Upper lobe of left lung (tissue), 6 donors: Measurements from ENCODE around the gene THTPA. TPM values are rescaled to one million over a fixed set of nuclear protein-coding genes. Genes with fewer than 3 reads are reported as not detected.

ENCODE experiments used
- ATAC-seq, 2 donors: fragments of 200-7000 bp; cut with Tn5 transposase; one replicate each; pipeline ENCODE4 v1.9.1; 2022; ENCODE audit warnings: mild to moderate bottlenecking in 2 of 2, moderate library complexity in 2 of 2; ENCODE audit not compliant: low FRiP score in 2 of 2
- DNase-seq, 2 donors: peaks; one replicate each; pipeline ENCODE4 v3.0.0-alpha.2; 2019 to 2020
- H3K27ac ChIP-seq, 4 donors: fragments of 200-600 bp; sonication (generic); one replicate each; pipeline ENCODE4 v1.5.1; 2016 to 2019
- H3K27me3 ChIP-seq, 4 donors: fragments of 200-600 bp; sonication (generic); one replicate each; pipeline ENCODE4 v1.5.1; 2017 to 2019
- H3K36me3 ChIP-seq, 4 donors: fragments of 200-600 bp; sonication (generic); one replicate each; pipeline ENCODE4 v1.5.1; 2016 to 2019
- H3K4me1 ChIP-seq, 4 donors: fragments of 200-600 bp; sonication (generic); one replicate each; pipeline ENCODE4 v1.5.1; 2018 to 2019
- H3K4me3 ChIP-seq, 4 donors: fragments of 200-600 bp; sonication (generic); one replicate each; pipeline ENCODE4 v1.5.1; 2017 to 2019; ENCODE audit warnings: mild to moderate bottlenecking in 2 of 4, moderate library complexity in 1 of 4
- H3K9me3 ChIP-seq, 4 donors: fragments of 200-600 bp; sonication (generic); one replicate each; pipeline ENCODE4 v1.5.1; 2018 to 2019
- EP300 ChIP-seq, 4 donors: sonication (generic); formaldehyde crosslinking; IDR thresholded peaks; one replicate each; pipeline ENCODE4 v1.5.1; 2017; ENCODE audit warnings: antibody characterized with exemption in 4 of 4, control low read depth in 2 of 4
- POLR2A ChIP-seq, 4 donors: fragments of 450-650 bp; IDR thresholded peaks; one replicate each; pipeline ENCODE4 v1.5.1; 2016 to 2017; ENCODE audit warnings: antibody characterized with exemption in 4 of 4, mild to moderate bottlenecking in 2 of 4
- POLR2AphosphoS5 ChIP-seq, 2 donors: sonication (generic); formaldehyde crosslinking; IDR thresholded peaks; one replicate each; pipeline ENCODE4 v1.5.1; 2017; ENCODE audit warnings: antibody characterized with exemption in 2 of 2
- WGBS, 2 donors: methylation state at CpG; one replicate each; pipeline ENCODE4 v1.1.5; 2017 to 2018; 5-methylcytosine and 5-hydroxymethylcytosine counted together
- total RNA-seq, 6 donors: library from RNA; depleted of rRNA in 4 of 6; stranded (reverse); fragments of >200 nt in 4 of 6; gene quantifications; one replicate each; pipeline versions ENCODE4 v1.1.0 to v1.2.1, GENCODE V29; 2016 to 2021
- TF ChIP-seq, protein P1 (sequence below), 6 experiments: fragments of 450-650 bp in 4 of 6; fragments of 200-600 bp in 2 of 6; sonication (generic) in 2 of 6; IDR thresholded peaks; one replicate each; pipeline ENCODE4 v1.5.1; 2016 to 2019; ENCODE audit warnings: antibody characterized with exemption in 6 of 6
- donor health status: DM: no; HTN: no; CAD: no; lungs with moderate emphysema.
- donor health status: DM: no; HTN: yes; CAD: no; lungs with severe emphysema.

The THTPA gene
- total RNA-seq, 6 donors from 2014 or later = 16.7 to 27.2 (median 20.4) TPM

DNA sequence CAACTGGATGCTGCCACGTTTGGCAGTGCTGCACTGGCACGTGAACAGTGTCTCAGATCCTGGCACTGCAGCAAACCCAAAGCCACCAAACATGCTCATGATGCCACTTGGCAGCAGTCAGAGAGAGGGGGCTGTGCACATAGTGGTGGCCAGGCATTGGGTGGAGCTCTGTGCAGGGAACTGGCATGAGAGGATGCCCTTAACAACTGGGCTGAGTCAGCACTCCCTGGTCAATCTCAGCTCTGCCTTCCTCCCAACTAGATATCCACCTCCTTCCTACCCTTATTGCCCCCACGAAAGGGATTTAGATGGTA, 41.5 kb upstream of the THTPA start:
- Histone ChIP-seq H3K4me1 (no peaks in the 10 kb centered on the region), H3K9me3 (no peaks in the 10 kb centered on the region), H3K27ac (no peak overlapping the region), H3K36me3 (peaks cover 0 to 4% (median 0%) of the 10 kb centered on the region in 4 donors), H3K27me3 (no peaks in the 10 kb centered on the region), H3K4me3 (no peak overlapping the region)
- no peak for ATAC-seq
- WGBS, 2 donors = 80 to 90% methylated on average over 3 of the region's 3 CpGs
- TF ChIP-seq, protein P1, sequence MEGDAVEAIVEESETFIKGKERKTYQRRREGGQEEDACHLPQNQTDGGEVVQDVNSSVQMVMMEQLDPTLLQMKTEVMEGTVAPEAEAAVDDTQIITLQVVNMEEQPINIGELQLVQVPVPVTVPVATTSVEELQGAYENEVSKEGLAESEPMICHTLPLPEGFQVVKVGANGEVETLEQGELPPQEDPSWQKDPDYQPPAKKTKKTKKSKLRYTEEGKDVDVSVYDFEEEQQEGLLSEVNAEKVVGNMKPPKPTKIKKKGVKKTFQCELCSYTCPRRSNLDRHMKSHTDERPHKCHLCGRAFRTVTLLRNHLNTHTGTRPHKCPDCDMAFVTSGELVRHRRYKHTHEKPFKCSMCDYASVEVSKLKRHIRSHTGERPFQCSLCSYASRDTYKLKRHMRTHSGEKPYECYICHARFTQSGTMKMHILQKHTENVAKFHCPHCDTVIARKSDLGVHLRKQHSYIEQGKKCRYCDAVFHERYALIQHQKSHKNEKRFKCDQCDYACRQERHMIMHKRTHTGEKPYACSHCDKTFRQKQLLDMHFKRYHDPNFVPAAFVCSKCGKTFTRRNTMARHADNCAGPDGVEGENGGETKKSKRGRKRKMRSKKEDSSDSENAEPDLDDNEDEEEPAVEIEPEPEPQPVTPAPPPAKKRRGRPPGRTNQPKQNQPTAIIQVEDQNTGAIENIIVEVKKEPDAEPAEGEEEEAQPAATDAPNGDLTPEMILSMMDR (IDR thresholded peaks at IDR 0.05) = no peak
- TF ChIP-seq EP300 (IDR thresholded peaks at IDR 0.05) = no peak
- TF ChIP-seq POLR2AphosphoS5 (IDR thresholded peaks at IDR 0.05) = no peak
- TF ChIP-seq POLR2A (IDR thresholded peaks at IDR 0.05) = no peak
- no peak for DNase-seq

DNA sequence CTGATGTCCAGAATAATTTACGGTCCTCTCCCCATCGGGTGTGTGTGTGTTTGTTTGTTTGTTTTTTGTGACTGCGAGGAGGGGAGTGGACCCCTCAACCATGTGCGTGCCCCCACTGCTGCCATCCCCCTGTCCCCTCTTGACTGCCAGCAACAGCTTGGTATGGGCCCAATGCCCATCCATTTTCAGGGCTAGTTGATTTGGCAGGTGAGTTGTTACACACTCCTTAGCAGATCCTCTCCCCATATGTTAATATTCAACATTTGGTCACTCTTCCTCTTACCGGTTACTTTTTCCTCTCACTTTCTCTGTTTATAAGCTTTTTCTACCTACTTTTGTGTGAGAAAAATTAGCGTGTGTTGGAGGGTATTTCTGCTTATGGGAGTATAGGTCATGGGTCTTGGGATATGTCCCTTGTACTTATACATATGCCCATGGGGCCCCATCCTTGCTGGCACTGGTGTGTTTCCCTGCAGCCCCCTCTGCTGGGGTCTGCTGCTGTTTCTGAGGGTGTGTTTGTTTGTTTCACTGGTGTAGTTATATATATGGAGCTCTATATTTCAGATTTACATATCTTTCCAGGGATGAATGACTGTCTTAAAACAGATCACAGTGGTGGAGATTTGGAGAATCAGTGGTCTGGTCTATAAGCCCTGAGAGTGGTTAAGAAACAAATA, 38.3 kb upstream of the THTPA start:
- 81 to 83% methylated on average over 6 of the region's 6 CpGs for WGBS, 2 donors
- Histone ChIP-seq H3K36me3 (peaks cover 0 to 4% (median 0%) of the 10 kb centered on the region in 4 donors), H3K27me3 (no peaks in the 10 kb centered on the region), H3K4me1 (no peaks in the 10 kb centered on the region), H3K27ac (no peak overlapping the region), H3K4me3 (no peak overlapping the region), H3K9me3 (no peaks in the 10 kb centered on the region)
- no peak for DNase-seq
- TF ChIP-seq POLR2A (IDR thresholded peaks at IDR 0.05) (no peak), POLR2AphosphoS5 (IDR thresholded peaks at IDR 0.05) (no peak)
- no peak for ATAC-seq

DNA sequence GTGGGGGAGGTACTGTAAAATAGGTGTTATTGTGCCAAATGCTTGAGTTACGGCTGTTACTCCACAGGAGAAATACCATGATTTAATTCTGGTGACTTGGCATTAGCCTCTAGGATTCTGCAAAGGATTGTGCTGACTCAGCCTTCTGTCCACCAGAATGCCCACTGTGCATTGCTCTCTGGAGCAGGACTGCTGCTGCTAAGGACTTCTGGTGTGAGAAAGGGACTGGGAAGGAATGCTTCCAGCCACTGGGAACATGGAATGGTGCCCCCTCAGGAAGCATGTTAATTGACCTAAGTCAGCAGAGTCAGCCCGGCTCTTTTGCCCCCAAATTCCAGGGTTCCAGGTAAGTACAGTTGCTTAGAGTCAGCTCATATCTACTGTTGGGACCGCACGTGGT, 37.4 kb upstream of the THTPA start:
- Histone ChIP-seq H3K9me3 (no peaks in the 10 kb centered on the region), H3K27ac (no peak overlapping the region), H3K4me1 (no peaks in the 10 kb centered on the region), H3K27me3 (no peaks in the 10 kb centered on the region), H3K4me3 (no peak overlapping the region), H3K36me3 (peaks cover 0 to 4% (median 0%) of the 10 kb centered on the region in 4 donors)
- WGBS, 2 donors = 80 to 83% methylated on average over 3 to 4 of the region's 4 CpGs
- no peak for TF ChIP-seq POLR2AphosphoS5 (IDR thresholded peaks at IDR 0.05)
- ATAC-seq = no peak
- no peak for DNase-seq

DNA sequence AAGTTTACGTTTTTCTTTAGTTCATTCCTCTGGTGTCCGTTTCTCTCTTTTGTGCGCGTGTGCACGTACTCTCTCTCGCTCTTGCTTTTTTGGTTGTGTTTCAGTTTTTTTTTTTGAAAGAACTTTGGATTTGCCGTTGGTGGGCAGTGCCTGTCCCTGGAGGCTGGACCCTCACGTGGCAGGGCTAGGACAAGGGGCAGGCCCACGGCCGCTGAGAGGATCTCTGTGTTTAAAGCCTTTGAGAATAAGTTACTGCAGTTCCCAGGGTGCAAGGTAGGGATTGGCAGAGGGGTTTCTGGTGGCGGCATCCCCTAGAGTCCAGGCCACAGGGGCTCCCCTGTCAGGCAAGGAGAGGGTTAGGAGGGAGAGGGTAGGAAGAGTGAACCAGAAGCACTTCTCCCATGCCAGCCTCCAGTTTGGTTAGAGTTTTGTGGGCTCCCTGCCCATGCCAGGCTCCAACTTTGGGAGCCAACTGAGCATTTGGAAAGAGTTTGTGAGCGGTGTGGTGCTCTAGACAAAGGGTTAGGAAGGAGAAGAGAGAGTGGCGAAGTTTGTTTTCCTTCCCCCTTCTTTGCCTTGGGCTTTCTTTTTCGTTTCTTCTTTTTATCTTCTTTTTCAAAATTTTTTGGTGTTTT, 35.1 kb upstream of the THTPA start:
- Histone ChIP-seq H3K4me3 (no peak overlapping the region), H3K27me3 (no peaks in the 10 kb centered on the region), H3K27ac (no peak overlapping the region), H3K36me3 (peaks cover 0 to 4% (median 0%) of the 10 kb centered on the region in 4 donors), H3K9me3 (no peaks in the 10 kb centered on the region), H3K4me1 (no peaks in the 10 kb centered on the region)
- TF ChIP-seq POLR2A (IDR thresholded peaks at IDR 0.05) (no peak), EP300 (IDR thresholded peaks at IDR 0.05) (no peak), POLR2AphosphoS5 (IDR thresholded peaks at IDR 0.05) (no peak)
- TF ChIP-seq, protein P1 (IDR thresholded peaks at IDR 0.05) = no peak
- DNase-seq = no peak
- no peak for ATAC-seq
- 83 to 87% methylated on average over 14 of the region's 14 CpGs for WGBS, 2 donors

DNA sequence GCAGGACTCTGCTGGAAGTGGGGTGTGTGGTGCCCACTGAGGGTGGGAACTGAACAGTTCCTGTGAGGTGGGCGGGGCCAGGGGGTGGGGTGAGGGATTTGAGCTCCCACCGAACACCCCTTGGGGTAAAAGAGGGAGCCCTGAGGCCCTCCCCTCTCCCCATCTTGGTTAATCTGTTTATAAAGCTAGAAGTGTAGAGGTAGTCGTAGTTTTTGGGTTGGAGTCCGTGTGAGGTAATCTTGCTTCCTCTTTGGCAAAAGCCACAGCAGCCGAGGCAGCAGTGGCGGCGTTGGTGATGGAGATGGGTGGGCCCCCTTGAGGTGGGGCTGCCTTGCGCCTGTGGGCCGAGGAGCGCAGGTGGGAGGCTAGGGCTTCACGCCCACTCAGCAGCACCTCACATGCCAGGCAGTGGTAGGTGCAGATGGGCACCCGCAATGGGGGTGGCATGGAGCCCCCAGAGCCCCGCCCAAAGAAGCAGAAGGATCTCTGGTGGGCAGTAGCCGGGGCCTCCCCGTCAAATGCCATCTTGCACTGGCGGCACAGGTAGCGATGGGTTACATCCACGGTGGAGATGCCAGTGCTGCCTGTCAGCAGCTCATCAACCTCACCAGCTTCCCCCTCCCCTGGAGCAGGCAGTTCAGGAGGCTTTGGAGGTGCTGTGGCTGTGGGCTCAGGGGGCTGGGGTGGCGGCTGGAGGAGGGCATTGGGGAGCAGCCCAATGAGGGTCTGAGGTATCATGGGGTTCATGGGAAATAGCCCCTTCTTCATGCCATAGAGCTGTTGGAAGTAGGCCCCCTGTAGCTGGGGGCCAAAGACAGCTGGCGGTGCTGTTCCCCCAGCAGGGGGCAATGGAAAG, 34.1 kb upstream of the THTPA start:
- ATAC-seq = no peak
- H3K9me3 ChIP-seq = no peaks in the 10 kb centered on the region
- 80 to 82% methylated on average over 13 to 20 of the region's 20 CpGs for WGBS, 2 donors
- peaks cover 0 to 4% (median 0%) of the 10 kb centered on the region in 4 donors for H3K36me3 ChIP-seq
- no peak overlapping the region for H3K27ac ChIP-seq
- no peak overlapping the region for H3K4me3 ChIP-seq
- TF ChIP-seq POLR2A (IDR thresholded peaks at IDR 0.05) (no peak), POLR2AphosphoS5 (IDR thresholded peaks at IDR 0.05) (no peak), EP300 (IDR thresholded peaks at IDR 0.05) (no peak)
- TF ChIP-seq, protein P1 (IDR thresholded peaks at IDR 0.05) = no peak
- H3K4me1 ChIP-seq = no peaks in the 10 kb centered on the region
- no peak for DNase-seq
- no peaks in the 10 kb centered on the region for H3K27me3 ChIP-seq
